T-helper 1 cell treated with Interleukin-12 subunit alpha and Interleukin-12 subunit beta and Interleukin-4 antibody, amounts not matched to agents 30 ng/mL and 1 ng/mL, for 36 hours (primary cell): Measurements from ENCODE around the gene HOOK1. TPM values are rescaled to one million over a fixed set of nuclear protein-coding genes. Genes with fewer than 3 reads are reported as not detected.

ENCODE experiments used
- total RNA-seq: library from RNA; stranded (reverse); gene quantifications from 2 replicates; pipeline ENCODE4 v1.2.3, GENCODE V29; 2022

The HOOK1 gene
- total RNA-seq, 1 donor from 2014 or later = 3.5 TPM

Other genes starting within 250 kb of the HOOK1 start
- 1.5 and 1.8 TPM in 2 replicates for gene CYP2J2, start 111.8 kb downstream of the HOOK1 start, total RNA-seq